Thymus (tissue), 11 donors: ENCODE results near the gene GRK6. TPM values are rescaled to one million over a fixed set of nuclear protein-coding genes. Genes with fewer than 3 reads are reported as not detected.

Source experiments
- DNase-seq, 9 donors: peaks; one replicate each; pipeline ENCODE4 v3.0.0-alpha.2; 2013; ENCODE audit warnings: low spot score in 9 of 9, low read depth in 6 of 9, missing footprints in 1 of 9
- H3K27ac ChIP-seq, 2 donors: one replicate each; pipeline ENCODE4 v1.5.1; 2013; ENCODE audit warnings: control low read depth in 1 of 2, low read depth in 1 of 2, low read length in 1 of 2, mild to moderate bottlenecking in 1 of 2, moderate library complexity in 1 of 2
- H3K27me3 ChIP-seq, 2 donors: one replicate each; pipeline ENCODE4 v1.5.1; 2013; ENCODE audit warnings: low read length in 1 of 2; ENCODE audit not compliant: control insufficient read depth in 2 of 2, insufficient read depth in 1 of 2
- H3K36me3 ChIP-seq, 2 donors: one replicate each; pipeline ENCODE4 v1.5.1; 2013; ENCODE audit warnings: low read length in 1 of 2, mild to moderate bottlenecking in 1 of 2, moderate library complexity in 1 of 2; ENCODE audit not compliant: control insufficient read depth in 2 of 2, insufficient read depth in 2 of 2
- H3K4me1 ChIP-seq, 2 donors: one replicate each; pipeline ENCODE4 v1.5.1; 2013; ENCODE audit warnings: low read length in 2 of 2; ENCODE audit not compliant: control insufficient read depth in 2 of 2, insufficient read depth in 2 of 2
- H3K4me3 ChIP-seq, 2 donors: one replicate each; pipeline ENCODE4 v1.5.1; 2013; ENCODE audit warnings: low read length in 2 of 2, control low read depth in 1 of 2, mild to moderate bottlenecking in 1 of 2
- H3K9me3 ChIP-seq, 2 donors: one replicate each; pipeline ENCODE4 v1.5.1; 2013; ENCODE audit warnings: low read length in 1 of 2, mild to moderate bottlenecking in 1 of 2; ENCODE audit not compliant: control insufficient read depth in 2 of 2, insufficient read depth in 1 of 2
- WGBS: extraction: QIAGEN DNeasy Blood & Tissue Kit; methylation state at CpG from one replicate; pipeline ENCODE4 v1.1.7; 2013; 5-methylcytosine and 5-hydroxymethylcytosine counted together
- polyA plus RNA-seq: library from polyadenylated mRNA; stranded (reverse); fragments of 200-250 nt; gene quantifications from one replicate; pipeline ENCODE4 v1.2.3, GENCODE V29; 2013
- total RNA-seq: library from RNA; stranded (reverse); fragments of 120-200 nt; gene quantifications from one replicate; pipeline ENCODE4 v1.2.4, GENCODE V29; 2013
- donor health status: healthy.

Gene GRK6
- total and polyA plus RNA-seq, 2 donors, result 36.3 to 57.4 TPM

DNA sequence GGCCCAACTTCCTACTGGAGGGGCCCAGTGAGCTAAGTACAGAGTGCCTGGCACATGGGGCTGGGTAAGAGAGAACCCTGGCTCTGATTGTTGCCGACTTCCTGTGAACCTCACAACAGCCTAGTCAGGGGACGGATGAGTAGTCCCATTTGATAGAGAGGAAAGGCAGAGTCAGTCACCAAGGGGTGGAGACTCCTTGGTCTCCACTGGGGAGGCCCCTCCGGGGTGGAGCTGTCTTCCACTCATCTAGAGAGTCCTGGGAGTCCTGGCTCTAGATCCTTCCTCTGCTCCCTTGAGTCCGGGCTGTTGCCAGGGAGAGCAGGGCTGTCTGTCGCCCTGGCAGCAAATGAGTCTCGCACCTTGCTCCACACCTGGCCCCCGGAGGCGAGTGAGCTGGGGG lies 8.0 kb downstream of the GRK6 start:
- H3K36me3 ChIP-seq, result peaks cover 74 to 95% of the 10 kb centered on the region in 2 donors
- DNase-seq, result no peak
- H3K4me3 ChIP-seq, result no peak overlapping the region
- peaks cover 33 to 57% of the 10 kb centered on the region in 2 donors for H3K4me1 ChIP-seq
- H3K27me3 ChIP-seq, result no peaks in the 10 kb centered on the region
- no peaks in the 10 kb centered on the region for H3K9me3 ChIP-seq
- H3K27ac ChIP-seq, result no peak overlapping the region
- 96% methylated on average over 8 of the region's 8 CpGs for WGBS

- 98% methylated on average over 20 of the region's 20 CpGs for WGBS
- Histone ChIP-seq H3K4me1 (peaks cover 26 to 50% of the 10 kb centered on the region in 2 donors), H3K9me3 (no peaks in the 10 kb centered on the region), H3K27me3 (no peaks in the 10 kb centered on the region), H3K36me3 (peaks cover 78 to 96% of the 10 kb centered on the region in 2 donors), H3K27ac (no peak overlapping the region), H3K4me3 (no peak overlapping the region)
- DNase-seq, result no peak
Measured at GRCh38 chr5:177434942-177435738, 8.7 kb downstream of the GRK6 start.

GRCh38 chr5:177435847-177436536 lies 9.5 kb downstream of the GRK6 start:
- H3K4me3 ChIP-seq, result no peak overlapping the region
- no peaks in the 10 kb centered on the region for H3K27me3 ChIP-seq
- peaks cover 18 to 41% of the 10 kb centered on the region in 2 donors for H3K4me1 ChIP-seq
- 96% methylated on average over 37 of the region's 37 CpGs for WGBS
- H3K27ac ChIP-seq, result no peak overlapping the region
- no peaks in the 10 kb centered on the region for H3K9me3 ChIP-seq
- DNase-seq, result no peak
- peaks cover 86 to 96% of the 10 kb centered on the region in 2 donors for H3K36me3 ChIP-seq

DNA sequence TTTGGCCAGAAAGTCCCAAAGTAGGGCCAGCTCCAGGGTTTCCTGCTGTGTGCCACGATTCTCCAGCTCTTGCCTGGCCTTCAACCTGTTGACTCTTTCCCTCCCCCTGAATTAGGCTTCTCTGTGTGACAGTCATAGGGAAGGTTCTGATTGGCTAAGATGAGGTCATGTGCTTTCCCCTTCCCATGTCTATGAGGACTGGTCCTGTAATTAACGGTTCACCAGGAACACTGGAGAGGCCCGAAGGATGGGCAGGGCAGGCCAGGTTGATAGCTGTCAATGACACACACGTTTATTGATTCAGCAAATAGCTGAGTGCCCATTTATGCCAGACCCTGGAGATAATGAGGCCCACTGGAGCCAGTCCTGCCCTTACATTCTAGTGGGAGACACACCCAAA lies 11.1 kb downstream of the GRK6 start:
- Histone ChIP-seq H3K4me1 (peaks cover 1 to 25% of the 10 kb centered on the region in 2 donors), H3K27me3 (no peaks in the 10 kb centered on the region), H3K36me3 (peaks cover 88 to 96% of the 10 kb centered on the region in 2 donors), H3K9me3 (no peaks in the 10 kb centered on the region), H3K27ac (no peak overlapping the region), H3K4me3 (no peak overlapping the region)
- no peak for DNase-seq
- 96% methylated on average over 4 of the region's 4 CpGs for WGBS

- H3K27ac ChIP-seq, result no peak overlapping the region
- 98% methylated on average over 10 of the region's 10 CpGs for WGBS
- no peaks in the 10 kb centered on the region for H3K27me3 ChIP-seq
- H3K9me3 ChIP-seq, result no peaks in the 10 kb centered on the region
- peaks cover 88 to 96% of the 10 kb centered on the region in 2 donors for H3K36me3 ChIP-seq
- H3K4me3 ChIP-seq, result no peak overlapping the region
- no peak for DNase-seq
- H3K4me1 ChIP-seq, result peaks cover 0 to 17% of the 10 kb centered on the region in 2 donors
Measured at GRCh38 chr5:177438468-177438867, 12.0 kb downstream of the GRK6 start.

DNA sequence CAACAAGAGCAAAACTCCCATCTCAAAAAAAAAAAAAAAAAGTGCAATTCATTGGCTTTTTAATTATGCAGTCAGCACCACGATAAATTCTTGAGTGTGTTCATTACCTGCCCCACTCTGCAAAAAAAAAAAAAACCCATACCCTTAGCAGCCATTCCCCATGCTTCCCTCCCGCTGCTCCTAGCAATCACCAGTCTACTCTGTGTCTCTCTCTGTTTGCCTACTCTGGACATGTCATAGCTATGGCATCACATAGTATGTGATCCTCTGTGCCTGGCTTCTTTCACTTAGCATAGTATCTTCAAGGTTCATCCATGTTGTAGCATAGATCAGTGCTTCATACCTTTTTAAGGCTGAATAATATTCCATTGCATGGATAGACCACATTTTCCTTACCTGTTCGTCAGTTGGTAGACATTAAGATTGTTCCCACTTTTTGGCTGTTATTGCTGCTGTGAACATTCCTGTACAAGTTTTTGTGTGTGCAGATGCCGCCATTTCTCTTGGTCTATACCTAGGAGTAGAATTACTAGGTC lies 13.1 kb downstream of the GRK6 start:
- H3K27ac ChIP-seq, result no peak overlapping the region
- H3K36me3 ChIP-seq, result peaks cover 78 to 88% of the 10 kb centered on the region in 2 donors
- no peaks in the 10 kb centered on the region for H3K27me3 ChIP-seq
- no peak overlapping the region for H3K4me3 ChIP-seq
- DNase-seq, result no peak
- 99% methylated on average over 4 of the region's 4 CpGs for WGBS
- no peaks in the 10 kb centered on the region for H3K9me3 ChIP-seq
- peaks cover 0 to 12% of the 10 kb centered on the region in 2 donors for H3K4me1 ChIP-seq

GRCh38 chr5:177440211-177440989 lies 13.9 kb downstream of the GRK6 start:
- no peak for DNase-seq
- H3K4me3 ChIP-seq, result no peak overlapping the region
- H3K36me3 ChIP-seq, result peaks cover 70 to 80% of the 10 kb centered on the region in 2 donors

DNA sequence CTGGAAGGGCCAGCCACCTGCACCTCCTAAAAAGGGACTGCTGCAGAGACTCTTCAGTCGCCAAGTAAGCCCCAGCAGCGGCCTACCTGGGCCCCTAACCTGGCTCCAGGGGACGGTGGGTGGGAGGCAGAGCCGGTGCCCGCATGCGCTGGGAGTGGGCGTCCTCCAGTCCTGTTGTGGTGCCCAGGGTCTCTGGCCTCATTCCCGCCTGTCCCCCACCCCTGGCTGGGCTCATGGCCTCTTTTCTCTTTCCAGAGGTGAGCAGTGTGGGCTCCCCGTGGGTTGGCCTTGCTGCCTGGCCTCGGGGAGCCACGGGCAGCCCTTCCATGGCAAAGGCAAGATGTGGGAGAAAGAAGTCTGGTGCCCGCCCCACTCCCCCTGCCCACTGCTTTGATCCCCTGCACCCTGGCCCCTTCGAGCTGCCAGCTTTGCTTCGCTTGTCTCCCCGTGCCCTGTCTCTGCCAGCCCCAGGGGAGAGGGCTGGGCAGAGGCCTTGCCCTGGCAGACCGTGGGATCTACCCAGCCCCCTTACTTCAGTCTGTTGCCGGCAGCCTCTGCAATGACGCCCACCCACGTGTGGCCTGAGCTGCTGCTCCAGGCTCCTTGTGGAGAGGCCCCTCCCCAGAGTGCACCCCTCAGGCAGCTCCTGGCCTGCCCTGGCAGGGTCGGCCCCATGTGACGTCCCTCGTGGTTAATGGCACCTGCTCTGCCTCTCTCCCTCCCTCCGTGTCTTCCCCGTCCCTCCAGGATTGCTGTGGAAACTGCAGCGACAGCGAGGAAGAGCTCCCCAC lies 14.7 kb downstream of the GRK6 start:
- no peaks in the 10 kb centered on the region for H3K9me3 ChIP-seq
- H3K36me3 ChIP-seq, result peaks cover 62 to 72% of the 10 kb centered on the region in 2 donors
- DNase-seq, result no peak
- peaks cover 0 to 2% of the 10 kb centered on the region in 2 donors for H3K27me3 ChIP-seq
- H3K4me3 ChIP-seq, result no peak overlapping the region
- 95% methylated on average over 26 of the region's 26 CpGs for WGBS
- peaks cover 8 to 22% of the 10 kb centered on the region in 2 donors for H3K4me1 ChIP-seq
- no peak overlapping the region for H3K27ac ChIP-seq

More at GRCh38 chr5:177440211-177440989, 13.9 kb downstream of the GRK6 start:
- no peaks in the 10 kb centered on the region for H3K9me3 ChIP-seq
- no peaks in the 10 kb centered on the region for H3K27me3 ChIP-seq
- H3K27ac ChIP-seq, result no peak overlapping the region
- peaks cover 2 to 15% of the 10 kb centered on the region in 2 donors for H3K4me1 ChIP-seq
- WGBS, result 97% methylated on average over 24 of the region's 24 CpGs
